GM12864 (cell line): ENCODE measurements around the gene DLG4.
"Not testable (repeated sequence)": the region's sequence is repeated elsewhere in the genome, so short reads cannot be mapped to it uniquely, and the experiment has no call there.

Experiments used
- DNase-seq: peaks from one replicate; pipeline ENCODE4 v3.0.0-alpha.2; 2011; ENCODE audit warnings: low read depth
- H3K4me3 ChIP-seq: 2 replicates; pipeline ENCODE4 v1.5.1; 2011; ENCODE audit warnings: mild to moderate bottlenecking, low read depth, low read length, control low read depth
- TF ChIP-seq, protein P1 (sequence below): IDR thresholded peaks from 2 replicates; pipeline ENCODE4 v1.5.1; 2011; ENCODE audit warnings: low read depth, mild to moderate bottlenecking, moderate library complexity, low read length, control low read depth, inconsistent platforms; ENCODE audit errors: missing control alignments

Gene DLG4

DNA sequence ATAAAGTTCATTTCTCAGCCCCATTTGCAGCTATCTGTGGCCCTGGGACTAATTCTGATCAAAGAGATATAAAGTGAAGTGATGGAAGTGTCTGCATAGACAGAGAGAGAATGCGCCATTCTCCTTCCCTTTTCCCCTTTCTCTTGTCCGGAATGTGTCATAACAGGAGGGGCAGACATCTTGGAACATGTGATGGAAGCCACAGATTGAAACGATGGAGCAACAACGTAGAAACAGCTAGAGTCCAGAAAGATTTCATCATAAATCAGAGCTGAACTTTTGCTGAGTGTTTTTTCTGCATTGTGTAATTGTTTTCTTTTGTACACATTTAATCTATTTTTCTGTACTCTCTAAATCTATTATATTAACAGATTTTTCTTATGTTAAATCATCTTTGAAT lies 51.8 kb downstream of the DLG4 start:
- H3K4me3 ChIP-seq = no peak overlapping the region
- TF ChIP-seq, protein P1, sequence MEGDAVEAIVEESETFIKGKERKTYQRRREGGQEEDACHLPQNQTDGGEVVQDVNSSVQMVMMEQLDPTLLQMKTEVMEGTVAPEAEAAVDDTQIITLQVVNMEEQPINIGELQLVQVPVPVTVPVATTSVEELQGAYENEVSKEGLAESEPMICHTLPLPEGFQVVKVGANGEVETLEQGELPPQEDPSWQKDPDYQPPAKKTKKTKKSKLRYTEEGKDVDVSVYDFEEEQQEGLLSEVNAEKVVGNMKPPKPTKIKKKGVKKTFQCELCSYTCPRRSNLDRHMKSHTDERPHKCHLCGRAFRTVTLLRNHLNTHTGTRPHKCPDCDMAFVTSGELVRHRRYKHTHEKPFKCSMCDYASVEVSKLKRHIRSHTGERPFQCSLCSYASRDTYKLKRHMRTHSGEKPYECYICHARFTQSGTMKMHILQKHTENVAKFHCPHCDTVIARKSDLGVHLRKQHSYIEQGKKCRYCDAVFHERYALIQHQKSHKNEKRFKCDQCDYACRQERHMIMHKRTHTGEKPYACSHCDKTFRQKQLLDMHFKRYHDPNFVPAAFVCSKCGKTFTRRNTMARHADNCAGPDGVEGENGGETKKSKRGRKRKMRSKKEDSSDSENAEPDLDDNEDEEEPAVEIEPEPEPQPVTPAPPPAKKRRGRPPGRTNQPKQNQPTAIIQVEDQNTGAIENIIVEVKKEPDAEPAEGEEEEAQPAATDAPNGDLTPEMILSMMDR = no peak
- no peak for DNase-seq

GRCh38 chr17:7166873-7167272 lies 52.8 kb downstream of the DLG4 start:
- TF ChIP-seq, protein P1 = no peak
- H3K4me3 ChIP-seq = no peak overlapping the region
- DNase-seq = no peak

DNA sequence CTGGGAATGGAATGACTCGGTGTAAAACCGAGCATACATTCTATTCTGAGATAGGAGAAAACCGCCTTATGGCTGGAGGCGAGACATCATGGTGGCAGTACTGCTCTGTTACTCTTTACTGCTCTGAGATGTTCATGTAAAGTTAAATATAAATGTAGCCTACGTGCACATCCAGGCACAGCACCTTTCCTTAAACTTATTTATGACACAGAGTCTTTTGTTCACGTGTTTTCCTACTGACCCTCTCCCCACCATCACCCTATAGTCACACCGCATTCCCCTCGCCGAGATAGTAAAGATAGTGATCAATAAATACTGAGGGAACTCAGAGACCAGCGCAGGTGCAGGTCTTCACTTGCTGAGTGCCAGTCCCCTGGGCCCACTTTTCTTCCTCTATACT lies 60.1 kb downstream of the DLG4 start:
- H3K4me3 ChIP-seq, DNase-seq: not testable (repeated sequence)

GRCh38 chr17:7158424-7158823 lies 61.2 kb downstream of the DLG4 start:
- DNase-seq, H3K4me3 ChIP-seq: not testable (repeated sequence)

DNA sequence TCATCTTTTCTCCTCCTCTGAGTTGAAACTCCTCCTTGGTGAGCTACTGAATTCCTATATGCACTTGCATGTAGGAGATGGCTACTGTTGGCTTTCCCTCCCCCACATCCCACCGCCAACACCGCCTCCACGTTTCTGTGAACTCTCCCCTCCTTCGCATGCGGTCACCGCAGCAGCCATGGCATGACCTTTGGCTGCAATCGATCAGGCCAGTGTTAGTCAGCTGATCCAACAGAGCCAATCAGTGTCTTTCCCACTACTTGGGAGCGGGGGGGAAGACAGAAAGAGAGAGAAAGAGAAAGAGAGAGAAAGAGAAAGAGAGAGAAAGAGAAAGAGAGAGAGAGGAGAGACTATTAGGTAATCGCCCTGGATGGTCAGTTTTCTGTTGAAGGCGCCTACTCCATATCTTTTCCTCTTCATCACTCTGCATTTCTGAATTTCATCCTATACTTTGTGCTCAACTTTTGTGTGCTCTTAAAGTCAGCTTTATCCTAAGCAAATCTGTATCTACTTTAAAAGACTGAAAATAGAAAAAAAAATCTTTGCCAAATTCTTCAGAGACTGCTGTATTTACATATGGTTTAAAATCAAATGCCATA lies 63.2 kb downstream of the DLG4 start:
- no peak for DNase-seq
- TF ChIP-seq, protein P1 = no peak
- no peak overlapping the region for H3K4me3 ChIP-seq

GRCh38 chr17:7147772-7148171 lies 71.9 kb downstream of the DLG4 start:
- no peak for DNase-seq

GRCh38 chr17:7146115-7146514 lies 73.5 kb downstream of the DLG4 start:
- no peak overlapping the region for H3K4me3 ChIP-seq
- TF ChIP-seq, protein P1 = no peak
- DNase-seq = no peak

More at GRCh38 chr17:7147772-7148171, 71.9 kb downstream of the DLG4 start:
- TF ChIP-seq, protein P1 = no peak
- H3K4me3 ChIP-seq = no peak overlapping the region

- no peak for DNase-seq
- no peak overlapping the region for H3K4me3 ChIP-seq
- TF ChIP-seq, protein P1 = no peak
Measured at GRCh38 chr17:7144213-7144612, 75.4 kb downstream of the DLG4 start.
